Osteocyte (in vitro differentiated cells): ENCODE data around the gene TTC21A. TPM values are rescaled to one million over a fixed set of nuclear protein-coding genes. Genes with fewer than 3 reads are reported as not detected.

Experiments used
- DNase-seq: peaks from one replicate; pipeline ENCODE4 v3.0.0; 2021; ENCODE audit warnings: mixed read lengths; ENCODE audit not compliant: unreplicated experiment; ENCODE audit errors: extremely low spot score
- H3K27ac Mint-ChIP-seq: one replicate; pipeline ENCODE4 v1.8.0; 2021; ENCODE audit warnings: mild to moderate bottlenecking, mixed read lengths; ENCODE audit not compliant: unreplicated experiment
- H3K27me3 Mint-ChIP-seq: one replicate; pipeline ENCODE4 v1.8.0; 2021; ENCODE audit warnings: mixed read lengths; ENCODE audit not compliant: unreplicated experiment
- H3K36me3 Mint-ChIP-seq: one replicate; pipeline ENCODE4 v1.8.0; 2021; ENCODE audit warnings: mixed read lengths; ENCODE audit not compliant: unreplicated experiment
- H3K4me1 Mint-ChIP-seq: one replicate; pipeline ENCODE4 v1.8.0; 2021; ENCODE audit warnings: mixed read lengths; ENCODE audit not compliant: unreplicated experiment
- H3K4me3 Mint-ChIP-seq: one replicate; pipeline ENCODE4 v1.8.0; 2021; ENCODE audit warnings: mild to moderate bottlenecking, moderate library complexity, mixed read lengths; ENCODE audit not compliant: unreplicated experiment
- H3K9me3 Mint-ChIP-seq: one replicate; pipeline ENCODE4 v1.8.0; 2021; ENCODE audit warnings: mixed read lengths; ENCODE audit not compliant: unreplicated experiment
- CTCF ChIP-seq: fragments of 200-600 bp; sonication (generic); IDR thresholded peaks from 2 replicates; pipeline ENCODE4 v1.5.0; 2021; ENCODE audit warnings: antibody characterized with exemption, mild to moderate bottlenecking, moderate library complexity
- total RNA-seq: library from RNA; stranded (reverse); gene quantifications from 2 replicates; pipeline ENCODE4 v1.2.1, GENCODE V29; 2021

The TTC21A gene
- total RNA-seq, 1 donor from 2014 or later = 10.3 TPM

GRCh38 chr3:39080026-39080425 lies 27.5 kb upstream of the TTC21A start:
- Mint-ChIP-seq H3K4me1 (no peaks in the 10 kb centered on the region), H3K27ac (no peak overlapping the region), H3K36me3 (peaks cover 40% of the 10 kb centered on the region), H3K27me3 (no peaks in the 10 kb centered on the region), H3K9me3 (no peaks in the 10 kb centered on the region), H3K4me3 (no peak overlapping the region)
- no peak for DNase-seq
- no peak for TF ChIP-seq CTCF

- Mint-ChIP-seq H3K27ac (no peak overlapping the region), H3K4me1 (no peaks in the 10 kb centered on the region), H3K36me3 (peaks cover 41% of the 10 kb centered on the region), H3K9me3 (no peaks in the 10 kb centered on the region), H3K4me3 (no peak overlapping the region), H3K27me3 (no peaks in the 10 kb centered on the region)
- DNase-seq = no peak
- no peak for TF ChIP-seq CTCF
These were observed 24.7 kb upstream of the TTC21A start for GRCh38 chr3:39082666-39083313.

GRCh38 chr3:39086144-39086543 lies 21.3 kb upstream of the TTC21A start:
- peaks cover 54% of the 10 kb centered on the region for H3K36me3 Mint-ChIP-seq
- H3K27ac Mint-ChIP-seq = no peak overlapping the region

GRCh38 chr3:39088456-39088855 lies 19.0 kb upstream of the TTC21A start:
- Mint-ChIP-seq H3K9me3 (no peaks in the 10 kb centered on the region), H3K4me3 (no peak overlapping the region), H3K36me3 (peaks cover 54% of the 10 kb centered on the region), H3K27me3 (no peaks in the 10 kb centered on the region), H3K27ac (no peak overlapping the region), H3K4me1 (no peaks in the 10 kb centered on the region)
- DNase-seq = no peak
- TF ChIP-seq CTCF = no peak

More at GRCh38 chr3:39086144-39086543, 21.3 kb upstream of the TTC21A start:
- no peaks in the 10 kb centered on the region for H3K27me3 Mint-ChIP-seq
- H3K4me3 Mint-ChIP-seq = no peak overlapping the region
- TF ChIP-seq CTCF = no peak
- H3K4me1 Mint-ChIP-seq = no peaks in the 10 kb centered on the region
- no peaks in the 10 kb centered on the region for H3K9me3 Mint-ChIP-seq
- DNase-seq = no peak

- DNase-seq = no peak
- Mint-ChIP-seq H3K36me3 (peaks cover 53% of the 10 kb centered on the region), H3K27ac (no peak overlapping the region), H3K4me3 (no peak overlapping the region), H3K4me1 (no peaks in the 10 kb centered on the region), H3K27me3 (no peaks in the 10 kb centered on the region), H3K9me3 (no peaks in the 10 kb centered on the region)
- TF ChIP-seq CTCF = no peak
These were observed 18.6 kb upstream of the TTC21A start for GRCh38 chr3:39088889-39089288.
